T47D (cell line): Measurements from ENCODE around the gene TTC1.
"Not testable (repeated sequence)": the region's sequence is repeated elsewhere in the genome, so short reads cannot be mapped to it uniquely, and the experiment has no call there.

Experiments
- DNase-seq, 2 experiments: peaks; one replicate each; pipeline versions ENCODE4 v3.0.0 to v3.0.0-alpha.2; 2011 to 2012; ENCODE audit warnings: low read depth in 1 of 2, low spot score in 1 of 2
- JUND ChIP-seq: IDR thresholded peaks from 2 replicates; pipeline ENCODE4 v1.6.1; 2012; ENCODE audit warnings: low read depth
- in situ Hi-C: cut with HindIII; loops from 2 replicates; pipeline ENCODE4 v1.10.0; 2016; ENCODE audit warnings: low sequenced_read_pairs, low pct_unique_long_range_greater_than_20kb

TTC1 gene, protein sequence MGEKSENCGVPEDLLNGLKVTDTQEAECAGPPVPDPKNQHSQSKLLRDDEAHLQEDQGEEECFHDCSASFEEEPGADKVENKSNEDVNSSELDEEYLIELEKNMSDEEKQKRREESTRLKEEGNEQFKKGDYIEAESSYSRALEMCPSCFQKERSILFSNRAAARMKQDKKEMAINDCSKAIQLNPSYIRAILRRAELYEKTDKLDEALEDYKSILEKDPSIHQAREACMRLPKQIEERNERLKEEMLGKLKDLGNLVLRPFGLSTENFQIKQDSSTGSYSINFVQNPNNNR

GRCh38 chr5:160008877-160009590, at the start of gene TTC1:
Gene TTC1, plus strand, starts transcription at chr5:160009139. Its CDS starts 1,390 bp downstream, at chr5:160010529.
- in situ Hi-C loops = no loop called here
- TF ChIP-seq JUND = no peak
- DNase-seq = peak; percentile 84 to 100

- TF ChIP-seq JUND = no peak
- in situ Hi-C loops = no loop called here
- no peak for DNase-seq
Measured at GRCh38 chr5:159961176-159962160, 47.5 kb upstream of the TTC1 start.

DNA sequence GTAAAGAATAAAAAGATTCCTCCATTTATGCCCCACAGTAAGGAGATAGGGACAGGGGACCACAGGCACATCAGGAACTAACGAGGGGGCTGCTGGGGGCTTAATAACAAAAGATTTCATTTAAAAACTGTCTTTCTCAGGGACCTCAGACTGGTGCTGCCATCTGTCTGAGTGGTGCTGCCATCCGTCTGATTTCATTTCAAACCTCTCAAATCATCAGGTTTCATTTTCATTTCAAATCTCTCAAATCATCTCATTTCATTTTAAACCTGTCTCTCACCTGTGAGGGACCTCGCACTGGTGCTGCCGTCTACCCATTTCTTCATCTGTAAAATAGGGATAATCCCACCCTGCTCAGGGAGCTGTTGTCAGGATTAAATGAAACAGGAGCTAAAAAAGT, 46.7 kb upstream of the TTC1 start:
- no peak for TF ChIP-seq JUND
- DNase-seq = no peak
- in situ Hi-C loops = no loop called here

GRCh38 chr5:159963935-159964334, 45.0 kb upstream of the TTC1 start:
- TF ChIP-seq JUND = no peak
- no peak for DNase-seq
- in situ Hi-C loops = no loop called here

GRCh38 chr5:159965031-159965837, 43.7 kb upstream of the TTC1 start:
- no peak for TF ChIP-seq JUND
- DNase-seq = peak in 1 of 2 experiments; percentile 71
- in situ Hi-C loops = no loop called here

DNA sequence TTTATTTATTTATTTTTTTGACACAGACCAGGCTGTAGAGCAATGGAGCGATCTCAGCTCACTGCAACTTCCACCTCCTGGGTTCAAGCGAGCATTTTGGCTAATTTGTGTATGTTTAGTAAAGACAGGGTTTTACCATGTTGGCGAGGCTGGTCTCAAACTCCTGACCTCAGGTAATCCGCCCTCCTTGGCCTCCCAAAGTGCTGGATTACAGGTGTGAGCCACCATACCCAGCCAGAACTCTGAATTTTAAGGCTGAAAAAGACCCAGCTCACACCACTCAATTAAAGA, 43.2 kb upstream of the TTC1 start:
- in situ Hi-C loops, DNase-seq: not testable (repeated sequence)

GRCh38 chr5:159969966-159970365, 39.0 kb upstream of the TTC1 start:
- in situ Hi-C loops = no loop called here
- TF ChIP-seq JUND = no peak
- no peak for DNase-seq

DNA sequence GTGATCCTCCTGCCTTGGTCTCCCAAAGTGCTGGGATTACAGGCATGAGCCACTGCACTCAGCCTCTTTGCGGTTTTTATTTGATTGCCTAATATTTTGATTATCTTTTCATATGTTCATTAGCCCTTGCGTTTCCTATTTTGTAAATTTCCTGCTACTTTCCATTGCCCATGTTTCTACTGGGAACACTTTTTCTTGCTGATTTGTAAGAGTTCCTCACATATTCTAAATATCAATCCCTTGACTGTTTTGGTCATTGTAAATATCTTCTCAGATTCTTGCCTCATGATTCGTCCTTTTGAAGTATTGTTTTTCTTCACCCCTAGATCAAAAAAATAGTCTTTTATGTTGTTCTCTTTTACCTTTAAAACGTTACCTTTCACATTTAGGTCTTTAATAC, 37.9 kb upstream of the TTC1 start:
- in situ Hi-C loops = no loop called here
- no peak for TF ChIP-seq JUND
- DNase-seq = no peak

- no peak for DNase-seq
- TF ChIP-seq JUND = no peak
- in situ Hi-C loops = no loop called here
Measured at GRCh38 chr5:159971514-159971913, 37.4 kb upstream of the TTC1 start.

DNA sequence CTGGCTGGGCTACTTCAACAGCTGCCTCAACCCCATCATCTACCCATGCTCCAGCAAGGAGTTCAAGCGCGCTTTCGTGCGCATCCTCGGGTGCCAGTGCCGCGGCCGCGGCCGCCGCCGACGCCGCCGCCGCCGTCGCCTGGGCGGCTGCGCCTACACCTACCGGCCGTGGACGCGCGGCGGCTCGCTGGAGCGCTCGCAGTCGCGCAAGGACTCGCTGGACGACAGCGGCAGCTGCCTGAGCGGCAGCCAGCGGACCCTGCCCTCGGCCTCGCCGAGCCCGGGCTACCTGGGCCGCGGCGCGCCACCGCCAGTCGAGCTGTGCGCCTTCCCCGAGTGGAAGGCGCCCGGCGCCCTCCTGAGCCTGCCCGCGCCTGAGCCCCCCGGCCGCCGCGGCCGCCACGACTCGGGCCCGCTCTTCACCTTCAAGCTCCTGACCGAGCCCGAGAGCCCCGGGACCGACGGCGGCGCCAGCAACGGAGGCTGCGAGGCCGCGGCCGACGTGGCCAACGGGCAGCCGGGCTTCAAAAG, 36.9 kb upstream of the TTC1 start:
- no peak for TF ChIP-seq JUND
- in situ Hi-C loops = no loop called here
- DNase-seq = no peak

GRCh38 chr5:159972538-159973362, 36.2 kb upstream of the TTC1 start:
- no peak for TF ChIP-seq JUND

More at GRCh38 chr5:159972538-159973362, 36.2 kb upstream of the TTC1 start:
- DNase-seq = no peak
- in situ Hi-C loops = no loop called here
